Activated T-cell treated with anti-CD3 and anti-CD28 coated beads, Interleukin-2, amount 50 U/mL, for 4 hours (primary cell): Measurements from ENCODE around the gene SYCP1. TPM values are rescaled to one million over a fixed set of nuclear protein-coding genes. Genes with fewer than 3 reads are reported as not detected.
A peak's percentile ranks its signal among the peaks of the same experiment; 100 is the strongest.
"Not testable (repeated sequence)": the region's sequence is repeated elsewhere in the genome, so short reads cannot be mapped to it uniquely, and the experiment has no call there.

Source experiments
- ATAC-seq, 2 donors: fragments of 200-7000 bp; cut with Tn5 transposase; one replicate each; pipeline ENCODE4 v1.10.0; 2021
- DNase-seq: peaks from one replicate; pipeline ENCODE4 v3.0.0-alpha.2; 2020
- H3K27me3 Mint-ChIP-seq: one replicate; pipeline ENCODE4 v1.8.0; 2021; ENCODE audit warnings: low read depth, mixed read lengths
- H3K36me3 Mint-ChIP-seq: one replicate; pipeline ENCODE4 v1.8.0; 2022; ENCODE audit warnings: mixed read lengths; ENCODE audit not compliant: insufficient read depth
- H3K4me1 Mint-ChIP-seq: one replicate; pipeline ENCODE4 v1.8.0; 2021; ENCODE audit warnings: low read depth, mixed read lengths
- H3K4me3 Mint-ChIP-seq: one replicate; pipeline ENCODE4 v1.8.0; 2021; ENCODE audit warnings: mild to moderate bottlenecking, moderate library complexity, mixed read lengths
- H3K9me3 Mint-ChIP-seq: one replicate; pipeline ENCODE4 v1.8.0; 2021; ENCODE audit warnings: mixed read lengths
- total RNA-seq, 3 donors: library from RNA; stranded (reverse); gene quantifications; one replicate each; pipeline ENCODE4 v1.2.1, GENCODE V29; 2021

SYCP1 gene
- total RNA-seq: not detected

GRCh38 chr1:114854693-114855320 lies at the start of gene SYCP1:
SYCP1 (plus strand) TSS chr1:114854863; CDS start chr1:114855465, 602 bp downstream.
- Mint-ChIP-seq H3K4me3 (peak within 1 kb of the TSS; percentile 54), H3K36me3 (no peaks in the 10 kb centered on the region), H3K9me3 (no peaks in the 10 kb centered on the region), H3K4me1 (peaks cover 8% of the 10 kb centered on the region), H3K27me3 (peaks cover 37% of the 10 kb centered on the region)
- ATAC-seq (peak; percentile 25 to 27), DNase-seq (no peak)

GRCh38 chr1:114819869-114820268 lies 34.8 kb upstream of the SYCP1 start:
- ATAC-seq (no peak), DNase-seq (no peak)
- Mint-ChIP-seq H3K36me3 (no peaks in the 10 kb centered on the region), H3K4me1 (no peaks in the 10 kb centered on the region), H3K27me3 (peaks cover 16% of the 10 kb centered on the region), H3K9me3 (peaks cover 18% of the 10 kb centered on the region), H3K4me3 (no peak overlapping the region)

- Mint-ChIP-seq H3K4me3 (no peak overlapping the region), H3K36me3 (no peaks in the 10 kb centered on the region), H3K4me1 (no peaks in the 10 kb centered on the region), H3K9me3 (peaks cover 21% of the 10 kb centered on the region), H3K27me3 (peaks cover 16% of the 10 kb centered on the region)
- no peak for ATAC-seq
- no peak for DNase-seq
Measured at GRCh38 chr1:114820392-114820791, 34.3 kb upstream of the SYCP1 start.

- no peaks in the 10 kb centered on the region for H3K36me3 Mint-ChIP-seq
- DNase-seq (no peak), ATAC-seq (no peak)
- H3K9me3 Mint-ChIP-seq: peaks cover 25% of the 10 kb centered on the region
- peaks cover 16% of the 10 kb centered on the region for H3K27me3 Mint-ChIP-seq
- H3K4me1 Mint-ChIP-seq: no peaks in the 10 kb centered on the region
- H3K4me3 Mint-ChIP-seq: no peak overlapping the region
Measured at GRCh38 chr1:114821978-114822377, 32.7 kb upstream of the SYCP1 start.

- Mint-ChIP-seq H3K4me3 (no peak overlapping the region), H3K4me1 (no peaks in the 10 kb centered on the region), H3K27me3 (peaks cover 4% of the 10 kb centered on the region), H3K36me3 (no peaks in the 10 kb centered on the region), H3K9me3 (peaks cover 14% of the 10 kb centered on the region)
- DNase-seq (no peak), ATAC-seq (no peak)
Measured at GRCh38 chr1:114828251-114828650, 26.4 kb upstream of the SYCP1 start.

- H3K4me3 Mint-ChIP-seq, ATAC-seq, H3K27me3 Mint-ChIP-seq, H3K36me3 Mint-ChIP-seq, H3K4me1 Mint-ChIP-seq, DNase-seq, H3K9me3 Mint-ChIP-seq: not testable (repeated sequence)
Measured at GRCh38 chr1:114830075-114830474, 24.6 kb upstream of the SYCP1 start.

GRCh38 chr1:114831276-114831994 lies 23.2 kb upstream of the SYCP1 start:
- DNase-seq (no peak), ATAC-seq (no peak)
- H3K9me3 Mint-ChIP-seq: peaks cover under 1% of the 10 kb centered on the region
- H3K36me3 Mint-ChIP-seq: no peaks in the 10 kb centered on the region
- no peak overlapping the region for H3K4me3 Mint-ChIP-seq
- H3K27me3 Mint-ChIP-seq: peaks cover 4% of the 10 kb centered on the region
- H3K4me1 Mint-ChIP-seq: no peaks in the 10 kb centered on the region

- no peak overlapping the region for H3K4me3 Mint-ChIP-seq
- H3K27me3 Mint-ChIP-seq: peaks cover 4% of the 10 kb centered on the region
- ATAC-seq (no peak), DNase-seq (no peak)
- no peaks in the 10 kb centered on the region for H3K36me3 Mint-ChIP-seq
- H3K9me3 Mint-ChIP-seq: no peaks in the 10 kb centered on the region
- no peaks in the 10 kb centered on the region for H3K4me1 Mint-ChIP-seq
Measured at GRCh38 chr1:114832057-114832456, 22.6 kb upstream of the SYCP1 start.

- ATAC-seq (no peak), DNase-seq (no peak)
- Mint-ChIP-seq H3K4me3 (no peak overlapping the region), H3K27me3 (peaks cover 6% of the 10 kb centered on the region), H3K4me1 (peaks cover 2% of the 10 kb centered on the region), H3K36me3 (no peaks in the 10 kb centered on the region), H3K9me3 (no peaks in the 10 kb centered on the region)
Measured at GRCh38 chr1:114833421-114833820, 21.2 kb upstream of the SYCP1 start.

GRCh38 chr1:114844270-114844669 lies 10.4 kb upstream of the SYCP1 start:
- Mint-ChIP-seq H3K36me3 (no peaks in the 10 kb centered on the region), H3K9me3 (no peaks in the 10 kb centered on the region), H3K4me3 (no peak overlapping the region), H3K27me3 (peaks cover 13% of the 10 kb centered on the region), H3K4me1 (no peaks in the 10 kb centered on the region)
- ATAC-seq (no peak), DNase-seq (no peak)

GRCh38 chr1:114853584-114853983 lies 1.1 kb upstream of the SYCP1 start:
- no peak for ATAC-seq
- H3K9me3 Mint-ChIP-seq: no peaks in the 10 kb centered on the region
- peaks cover 37% of the 10 kb centered on the region for H3K27me3 Mint-ChIP-seq
- no peak for DNase-seq
- no peak overlapping the region for H3K4me3 Mint-ChIP-seq
- peaks cover 8% of the 10 kb centered on the region for H3K4me1 Mint-ChIP-seq
- no peaks in the 10 kb centered on the region for H3K36me3 Mint-ChIP-seq

- DNase-seq: no peak
- H3K9me3 Mint-ChIP-seq: no peaks in the 10 kb centered on the region
- no peak overlapping the region for H3K4me3 Mint-ChIP-seq
- no peak for ATAC-seq
- H3K4me1 Mint-ChIP-seq: no peaks in the 10 kb centered on the region
- peaks cover 10% of the 10 kb centered on the region for H3K27me3 Mint-ChIP-seq
- H3K36me3 Mint-ChIP-seq: no peaks in the 10 kb centered on the region
Measured at GRCh38 chr1:114861384-114861783, 6.7 kb downstream of the SYCP1 start.

- no peak for DNase-seq
- Mint-ChIP-seq H3K4me3 (no peak overlapping the region), H3K4me1 (no peaks in the 10 kb centered on the region), H3K27me3 (peaks cover 32% of the 10 kb centered on the region), H3K9me3 (no peaks in the 10 kb centered on the region), H3K36me3 (no peaks in the 10 kb centered on the region)
- ATAC-seq: no peak
Measured at GRCh38 chr1:114892194-114892918, 37.7 kb downstream of the SYCP1 start.

GRCh38 chr1:114896795-114897194 lies 42.1 kb downstream of the SYCP1 start:
- no peak for DNase-seq
- H3K4me1 Mint-ChIP-seq: no peaks in the 10 kb centered on the region
- H3K4me3 Mint-ChIP-seq: no peak overlapping the region
- H3K36me3 Mint-ChIP-seq: no peaks in the 10 kb centered on the region
- H3K27me3 Mint-ChIP-seq: peaks cover 28% of the 10 kb centered on the region
- ATAC-seq: no peak
- no peaks in the 10 kb centered on the region for H3K9me3 Mint-ChIP-seq

- Mint-ChIP-seq H3K9me3 (no peaks in the 10 kb centered on the region), H3K27me3 (peaks cover 4% of the 10 kb centered on the region), H3K36me3 (no peaks in the 10 kb centered on the region), H3K4me1 (no peaks in the 10 kb centered on the region), H3K4me3 (no peak overlapping the region)
- DNase-seq (no peak), ATAC-seq (no peak)
Measured at GRCh38 chr1:114901814-114902213, 47.2 kb downstream of the SYCP1 start.
